ENCODE measurements around the gene SLC25A18. TPM values are rescaled to one million over a fixed set of nuclear protein-coding genes. Genes with fewer than 3 reads are reported as not detected.

SLC25A18 gene
- total RNA-seq, 1 experiment from 2014 or later = 2.1 TPM

DNA sequence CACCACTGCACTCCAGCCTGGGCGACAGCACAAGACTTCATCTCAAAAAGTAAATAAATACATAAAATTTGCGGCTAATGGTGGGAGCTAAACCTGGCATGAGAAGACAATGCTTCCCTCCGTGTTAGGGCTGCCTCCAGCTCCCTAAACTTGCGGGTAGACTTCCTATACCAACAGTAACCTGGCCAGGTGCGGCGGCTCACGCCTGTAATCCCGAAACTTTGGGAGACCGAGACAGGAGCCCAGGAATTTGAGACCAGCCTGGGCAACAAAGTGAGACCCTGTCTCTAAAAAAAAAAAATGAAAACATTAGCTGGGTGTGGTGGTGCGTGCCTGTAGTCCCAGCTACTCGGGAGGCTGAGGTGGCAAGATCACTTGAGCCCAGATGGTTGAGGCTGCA is 25.3 kb downstream of the SLC25A18 start:
- DNase-seq (ENCODE audit: low spot score) = no peak
- TF ChIP-seq FOXP1 (CRISPR knock-in tag; IDR thresholded peaks at IDR 0.05; ENCODE audit: borderline replicate concordance) (no peak), ZNF219 (CRISPR knock-in tag; IDR thresholded peaks at IDR 0.05; ENCODE audit: borderline replicate concordance) (no peak), GTF2I (CRISPR knock-in tag; conservative IDR thresholded peaks at IDR 0.05) (no peak), ESRRA (CRISPR knock-in tag; IDR thresholded peaks at IDR 0.05; ENCODE audit: borderline replicate concordance) (no peak), TCF7 (CRISPR knock-in tag; IDR thresholded peaks at IDR 0.05; ENCODE audit: low read depth) (no peak), SP1 (CRISPR knock-in tag; conservative IDR thresholded peaks at IDR 0.05) (no peak), CREM (CRISPR knock-in tag; IDR thresholded peaks at IDR 0.05) (no peak), NFE2L1 (CRISPR knock-in tag; IDR thresholded peaks at IDR 0.05) (no peak), ZNF317 (CRISPR knock-in tag; IDR thresholded peaks at IDR 0.05; ENCODE audit: borderline replicate concordance, low read depth) (no peak)
- TF ChIP-seq, protein P1, sequence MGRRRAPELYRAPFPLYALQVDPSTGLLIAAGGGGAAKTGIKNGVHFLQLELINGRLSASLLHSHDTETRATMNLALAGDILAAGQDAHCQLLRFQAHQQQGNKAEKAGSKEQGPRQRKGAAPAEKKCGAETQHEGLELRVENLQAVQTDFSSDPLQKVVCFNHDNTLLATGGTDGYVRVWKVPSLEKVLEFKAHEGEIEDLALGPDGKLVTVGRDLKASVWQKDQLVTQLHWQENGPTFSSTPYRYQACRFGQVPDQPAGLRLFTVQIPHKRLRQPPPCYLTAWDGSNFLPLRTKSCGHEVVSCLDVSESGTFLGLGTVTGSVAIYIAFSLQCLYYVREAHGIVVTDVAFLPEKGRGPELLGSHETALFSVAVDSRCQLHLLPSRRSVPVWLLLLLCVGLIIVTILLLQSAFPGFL (CRISPR knock-in tag; IDR thresholded peaks at IDR 0.05; ENCODE audit: borderline replicate concordance) = no peak
- TF ChIP-seq, protein P2, sequence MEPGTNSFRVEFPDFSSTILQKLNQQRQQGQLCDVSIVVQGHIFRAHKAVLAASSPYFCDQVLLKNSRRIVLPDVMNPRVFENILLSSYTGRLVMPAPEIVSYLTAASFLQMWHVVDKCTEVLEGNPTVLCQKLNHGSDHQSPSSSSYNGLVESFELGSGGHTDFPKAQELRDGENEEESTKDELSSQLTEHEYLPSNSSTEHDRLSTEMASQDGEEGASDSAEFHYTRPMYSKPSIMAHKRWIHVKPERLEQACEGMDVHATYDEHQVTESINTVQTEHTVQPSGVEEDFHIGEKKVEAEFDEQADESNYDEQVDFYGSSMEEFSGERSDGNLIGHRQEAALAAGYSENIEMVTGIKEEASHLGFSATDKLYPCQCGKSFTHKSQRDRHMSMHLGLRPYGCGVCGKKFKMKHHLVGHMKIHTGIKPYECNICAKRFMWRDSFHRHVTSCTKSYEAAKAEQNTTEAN (CRISPR knock-in tag; IDR thresholded peaks at IDR 0.05) = no peak
- TF ChIP-seq, protein P3, sequence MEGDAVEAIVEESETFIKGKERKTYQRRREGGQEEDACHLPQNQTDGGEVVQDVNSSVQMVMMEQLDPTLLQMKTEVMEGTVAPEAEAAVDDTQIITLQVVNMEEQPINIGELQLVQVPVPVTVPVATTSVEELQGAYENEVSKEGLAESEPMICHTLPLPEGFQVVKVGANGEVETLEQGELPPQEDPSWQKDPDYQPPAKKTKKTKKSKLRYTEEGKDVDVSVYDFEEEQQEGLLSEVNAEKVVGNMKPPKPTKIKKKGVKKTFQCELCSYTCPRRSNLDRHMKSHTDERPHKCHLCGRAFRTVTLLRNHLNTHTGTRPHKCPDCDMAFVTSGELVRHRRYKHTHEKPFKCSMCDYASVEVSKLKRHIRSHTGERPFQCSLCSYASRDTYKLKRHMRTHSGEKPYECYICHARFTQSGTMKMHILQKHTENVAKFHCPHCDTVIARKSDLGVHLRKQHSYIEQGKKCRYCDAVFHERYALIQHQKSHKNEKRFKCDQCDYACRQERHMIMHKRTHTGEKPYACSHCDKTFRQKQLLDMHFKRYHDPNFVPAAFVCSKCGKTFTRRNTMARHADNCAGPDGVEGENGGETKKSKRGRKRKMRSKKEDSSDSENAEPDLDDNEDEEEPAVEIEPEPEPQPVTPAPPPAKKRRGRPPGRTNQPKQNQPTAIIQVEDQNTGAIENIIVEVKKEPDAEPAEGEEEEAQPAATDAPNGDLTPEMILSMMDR (IDR thresholded peaks at IDR 0.05) = no peak
- peaks cover 23% of the 10 kb centered on the region for H3K36me3 Mint-ChIP-seq
- H3K4me3 Mint-ChIP-seq = no peak overlapping the region
- no peaks in the 10 kb centered on the region for H3K9me3 Mint-ChIP-seq
- H3K27me3 Mint-ChIP-seq (ENCODE audit: low read depth) = no peaks in the 10 kb centered on the region
- ChIA-PET CTCF (interaction anchor here (1.1 to 1.4 kb wide), 2 partner anchors 25 to 30 kb away, joined by 3 read pairs; partner anchors contain the start of gene SLC25A18), POLR2A (interaction anchor here (0.6 to 1.0 kb wide), 3 partner anchors 8 to 512 kb away, joined by 3 to 4 read pairs (median 3); no protein-coding TSS in a partner anchor)
- ATAC-seq = no peak
- no peak overlapping the region for H3K27ac Mint-ChIP-seq
- H3K4me1 Mint-ChIP-seq = no peaks in the 10 kb centered on the region

DNA sequence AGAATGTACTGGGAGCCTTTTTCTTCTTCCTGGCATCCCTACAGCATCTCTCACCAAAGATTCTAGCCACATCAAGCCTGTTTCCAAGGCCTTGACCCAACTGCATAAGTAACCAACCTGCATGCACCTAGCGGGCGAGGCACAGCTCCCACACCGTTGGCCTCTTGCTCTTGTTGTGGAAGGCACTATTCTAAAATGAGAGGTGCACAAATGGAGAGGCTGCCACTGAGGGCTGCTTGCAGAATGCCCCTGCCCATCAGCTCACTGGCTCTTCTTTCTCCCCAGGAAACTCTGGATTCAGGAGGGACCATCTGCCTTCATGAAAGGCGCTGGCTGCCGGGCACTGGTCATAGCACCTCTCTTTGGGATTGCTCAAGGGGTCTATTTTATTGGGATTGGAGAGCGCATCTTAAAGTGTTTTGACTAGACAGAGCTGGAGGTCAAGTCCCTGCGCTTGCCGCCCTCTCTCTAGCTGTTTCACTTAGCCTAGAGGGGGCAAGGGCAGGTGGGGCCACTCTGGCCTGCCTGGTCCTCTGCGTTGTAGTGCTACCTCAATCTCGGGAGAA is 26.6 kb downstream of the SLC25A18 start:
- POLR2A ChIA-PET = interaction anchor here (1.0 kb wide), 1 partner anchor 9 kb away, joined by 3 read pairs; no protein-coding TSS in a partner anchor
- peak overlapping the region; percentile 26 for H3K27ac Mint-ChIP-seq
- no peak for ATAC-seq
- CTCF ChIA-PET = interaction anchor here (1.3 kb wide), 1 partner anchor 31 kb away, joined by 4 read pairs; no protein-coding TSS in a partner anchor
- H3K4me1 Mint-ChIP-seq = no peaks in the 10 kb centered on the region
- DNase-seq (ENCODE audit: low spot score) = no peak
- no peaks in the 10 kb centered on the region for H3K9me3 Mint-ChIP-seq
- H3K4me3 Mint-ChIP-seq = no peak overlapping the region
- peaks cover 34% of the 10 kb centered on the region for H3K36me3 Mint-ChIP-seq
- H3K27me3 Mint-ChIP-seq (ENCODE audit: low read depth) = no peaks in the 10 kb centered on the region
- TF ChIP-seq ZNF263 (CRISPR knock-in tag; IDR thresholded peaks at IDR 0.05; ENCODE audit: low read depth) = no peak
- TF ChIP-seq ZNF138 (CRISPR knock-in tag; conservative IDR thresholded peaks at IDR 0.05) = no peak
- TF ChIP-seq ZNF219 (CRISPR knock-in tag; IDR thresholded peaks at IDR 0.05; ENCODE audit: borderline replicate concordance) = no peak
- TF ChIP-seq ZNF532 (CRISPR knock-in tag; IDR thresholded peaks at IDR 0.05; ENCODE audit: borderline replicate concordance) = no peak
- TF ChIP-seq EMX1 (CRISPR knock-in tag; IDR thresholded peaks at IDR 0.05) = no peak
- TF ChIP-seq ZNF416 (CRISPR knock-in tag; IDR thresholded peaks at IDR 0.05) = no peak
- TF ChIP-seq FOXP1 (CRISPR knock-in tag; IDR thresholded peaks at IDR 0.05; ENCODE audit: borderline replicate concordance) = no peak
- TF ChIP-seq OVOL2 (CRISPR knock-in tag; IDR thresholded peaks at IDR 0.05; ENCODE audit: borderline replicate concordance) = no peak
- TF ChIP-seq, protein P4, sequence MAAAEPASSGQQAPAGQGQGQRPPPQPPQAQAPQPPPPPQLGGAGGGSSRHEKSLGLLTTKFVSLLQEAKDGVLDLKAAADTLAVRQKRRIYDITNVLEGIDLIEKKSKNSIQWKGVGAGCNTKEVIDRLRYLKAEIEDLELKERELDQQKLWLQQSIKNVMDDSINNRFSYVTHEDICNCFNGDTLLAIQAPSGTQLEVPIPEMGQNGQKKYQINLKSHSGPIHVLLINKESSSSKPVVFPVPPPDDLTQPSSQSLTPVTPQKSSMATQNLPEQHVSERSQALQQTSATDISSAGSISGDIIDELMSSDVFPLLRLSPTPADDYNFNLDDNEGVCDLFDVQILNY (CRISPR knock-in tag; IDR thresholded peaks at IDR 0.05) = no peak
- TF ChIP-seq RORB (CRISPR knock-in tag; IDR thresholded peaks at IDR 0.05) = no peak
- no peak for TF ChIP-seq FOXK1 (CRISPR knock-in tag; IDR thresholded peaks at IDR 0.05)
- TF ChIP-seq USF2 (CRISPR knock-in tag; IDR thresholded peaks at IDR 0.05) = no peak
- no peak for TF ChIP-seq JUN (CRISPR knock-in tag; IDR thresholded peaks at IDR 0.05)
- TF ChIP-seq MXD4 (CRISPR knock-in tag; IDR thresholded peaks at IDR 0.05; ENCODE audit: borderline replicate concordance) = no peak
- TF ChIP-seq MYBL2 (CRISPR knock-in tag; IDR thresholded peaks at IDR 0.05) = no peak
